SH-SY5Y (cell line): Measurements from ENCODE around the gene SERPINE3.

Experiments used
- GATA2 ChIP-seq: IDR thresholded peaks from 2 replicates; pipeline ENCODE4 v1.6.1; 2011; ENCODE audit warnings: mild to moderate bottlenecking, low read depth, low read length
- GATA3 ChIP-seq: IDR thresholded peaks from 2 replicates; pipeline ENCODE4 v1.6.1; 2011; ENCODE audit warnings: low read depth, mild to moderate bottlenecking, low read length, moderate library complexity

The SERPINE3 gene

DNA sequence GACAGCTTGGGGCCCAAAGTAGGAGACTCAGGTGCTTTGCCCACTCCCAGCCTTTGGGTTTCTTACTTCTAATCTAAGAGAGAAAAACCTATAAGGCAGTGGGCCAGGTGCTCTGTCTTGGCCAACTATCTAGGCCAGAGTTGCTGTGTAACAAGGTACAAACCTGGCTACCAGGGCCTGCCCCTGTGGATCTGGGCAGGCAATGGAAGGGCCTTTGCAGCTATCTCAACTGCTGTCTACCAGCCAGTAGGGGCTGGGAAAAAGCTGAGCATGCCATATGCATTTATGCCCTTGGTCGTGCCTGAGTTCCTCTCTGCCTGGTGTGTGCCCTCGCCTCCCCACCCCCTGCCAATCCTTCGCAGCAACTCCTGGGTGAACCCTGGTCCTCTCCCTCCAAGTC lies 16.7 kb upstream of the SERPINE3 start:
- no peak for TF ChIP-seq GATA3
- TF ChIP-seq GATA2, result no peak

DNA sequence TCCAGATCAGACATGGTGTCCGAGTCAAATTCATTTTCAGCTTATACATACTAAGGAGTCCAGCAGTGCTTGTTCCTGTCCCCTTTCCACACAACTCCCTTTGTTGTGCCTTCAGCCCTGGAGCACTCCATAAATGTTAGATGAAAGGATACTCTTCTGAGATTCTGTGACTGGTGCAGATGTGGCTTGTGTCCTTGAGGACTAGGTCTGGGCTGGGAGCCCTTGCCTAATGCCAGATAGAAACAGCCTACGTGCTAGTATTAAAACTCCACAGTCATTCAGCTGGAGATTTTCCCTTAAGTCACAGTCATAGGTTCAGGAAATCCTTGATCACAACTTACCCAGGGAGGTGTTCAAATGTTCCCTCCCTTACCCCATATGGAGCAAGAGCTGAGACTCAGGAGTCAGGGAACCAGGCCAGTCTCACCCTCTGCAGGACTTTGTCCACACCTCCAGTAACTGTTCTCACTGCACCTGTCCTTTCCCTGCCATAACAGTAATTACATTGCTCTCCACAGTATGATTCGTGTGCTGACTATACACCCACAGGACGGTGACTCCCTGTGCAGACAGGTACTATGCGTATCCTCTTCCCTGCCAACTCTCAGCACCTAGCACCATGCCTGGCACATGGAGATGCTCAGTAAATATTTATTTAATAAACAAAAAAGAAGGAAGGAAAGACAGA lies 15.5 kb upstream of the SERPINE3 start:
- TF ChIP-seq GATA2, result no peak
- no peak for TF ChIP-seq GATA3

DNA sequence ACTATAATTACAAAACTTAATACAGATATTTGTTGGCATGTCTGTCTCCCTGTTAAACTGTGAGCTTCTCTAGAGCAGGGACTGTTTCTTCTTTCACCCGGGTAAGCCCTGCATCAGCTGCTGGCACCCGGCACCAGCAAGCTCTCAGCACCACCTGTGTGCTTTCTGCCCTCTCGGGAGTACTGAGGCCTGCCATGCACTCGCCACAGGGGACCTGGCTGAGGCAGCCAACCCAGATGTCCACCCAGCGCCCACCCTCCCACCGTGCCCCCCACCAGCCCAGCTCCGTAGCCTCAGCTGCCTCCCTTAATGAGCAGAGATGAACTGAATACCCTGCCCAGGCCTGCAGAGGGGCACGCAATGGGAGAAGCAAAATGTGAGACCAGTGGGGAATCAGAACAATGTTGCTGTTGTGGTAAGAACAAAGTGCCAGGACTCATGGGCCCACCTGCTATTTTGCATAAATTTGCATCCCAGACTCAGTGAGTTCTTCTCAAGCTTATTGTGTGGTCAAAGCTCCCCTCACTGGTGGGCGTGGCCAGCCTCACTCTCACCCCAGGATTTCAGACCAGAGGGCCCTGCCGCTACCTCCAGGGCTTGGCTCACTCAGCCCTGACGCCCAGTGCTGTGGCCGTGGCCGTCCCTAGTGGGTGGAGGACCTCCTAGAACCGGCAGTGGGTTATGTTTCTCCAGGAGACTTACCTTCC lies 14.6 kb upstream of the SERPINE3 start:
- TF ChIP-seq GATA3 (no peak), GATA2 (no peak)

DNA sequence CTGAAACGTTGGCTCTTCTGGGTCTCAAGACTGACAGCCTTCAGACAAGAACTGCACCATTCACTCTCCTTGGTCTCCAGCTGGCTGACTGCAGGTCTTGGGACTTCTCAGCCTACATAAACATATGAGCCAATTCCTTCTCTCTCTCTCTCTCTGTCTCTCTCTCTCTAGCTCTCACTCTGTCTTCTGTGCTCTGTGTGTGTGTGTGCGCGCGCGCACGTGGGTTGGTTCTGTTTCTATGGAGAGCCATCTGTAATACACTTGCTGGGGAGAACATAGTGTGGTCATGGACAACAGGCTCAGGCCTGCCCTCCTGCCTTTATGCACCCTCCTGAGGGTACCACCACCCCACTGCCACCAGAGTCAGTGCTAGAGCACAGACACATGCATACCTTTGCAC lies 13.7 kb upstream of the SERPINE3 start:
- TF ChIP-seq GATA2, result no peak
- TF ChIP-seq GATA3, result no peak

DNA sequence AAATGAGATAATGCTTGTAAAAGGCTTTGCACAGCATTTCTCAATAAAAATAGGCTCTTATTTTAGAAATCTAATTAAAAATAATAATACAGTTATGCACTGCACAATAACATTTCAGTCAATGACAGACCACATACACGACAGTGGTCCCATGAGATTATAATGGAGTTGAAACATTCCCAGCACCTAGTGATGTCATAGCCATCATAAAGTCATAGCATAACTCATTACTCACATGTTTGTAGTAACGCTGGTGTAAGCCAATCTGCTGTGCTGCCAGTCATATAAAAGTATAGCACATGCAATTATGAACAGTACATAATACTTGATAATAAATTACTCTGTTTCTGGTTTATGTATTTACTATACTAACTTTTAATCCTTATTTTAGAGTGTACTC lies 12.7 kb upstream of the SERPINE3 start:
- no peak for TF ChIP-seq GATA3
- no peak for TF ChIP-seq GATA2

DNA sequence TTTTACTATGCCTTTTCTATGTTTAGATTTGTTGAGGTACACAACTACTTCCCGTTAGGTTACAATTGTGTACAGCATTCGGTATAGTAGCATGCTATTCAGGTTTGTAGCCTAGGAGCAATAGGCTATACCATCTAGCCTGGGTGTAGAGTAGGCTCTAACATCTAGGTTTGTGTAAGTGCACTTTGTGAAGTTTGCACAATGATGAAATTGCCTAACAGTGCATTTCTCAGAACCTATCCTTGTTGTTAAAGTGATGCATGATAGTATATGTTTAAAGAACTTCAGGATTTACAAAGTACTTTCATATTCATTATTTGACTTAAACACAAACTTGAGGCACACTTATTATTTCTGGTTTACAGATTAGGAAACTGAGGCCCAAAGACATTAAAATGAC lies 11.5 kb upstream of the SERPINE3 start:
- no peak for TF ChIP-seq GATA3
- no peak for TF ChIP-seq GATA2

DNA sequence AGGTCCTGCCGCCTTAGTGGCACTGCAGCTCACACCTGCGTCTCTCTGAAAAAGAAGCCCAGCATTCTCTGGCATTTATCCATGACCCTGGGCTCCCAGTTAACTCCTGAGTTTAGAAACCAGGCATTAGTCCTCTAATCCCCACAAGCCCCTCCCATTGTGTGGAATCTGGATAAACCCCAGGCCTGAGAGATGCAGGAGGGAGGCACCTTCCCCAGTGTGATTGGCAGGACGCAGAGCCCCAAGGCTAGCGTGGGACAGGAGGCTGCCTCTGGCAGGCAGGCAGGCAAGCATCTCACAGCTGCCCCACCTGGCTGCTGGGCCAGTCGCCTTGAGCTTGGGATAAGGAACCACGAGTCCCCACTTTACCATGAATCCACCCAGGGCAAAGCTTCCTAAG lies 11.0 kb upstream of the SERPINE3 start:
- TF ChIP-seq GATA3 (no peak), GATA2 (no peak)

DNA sequence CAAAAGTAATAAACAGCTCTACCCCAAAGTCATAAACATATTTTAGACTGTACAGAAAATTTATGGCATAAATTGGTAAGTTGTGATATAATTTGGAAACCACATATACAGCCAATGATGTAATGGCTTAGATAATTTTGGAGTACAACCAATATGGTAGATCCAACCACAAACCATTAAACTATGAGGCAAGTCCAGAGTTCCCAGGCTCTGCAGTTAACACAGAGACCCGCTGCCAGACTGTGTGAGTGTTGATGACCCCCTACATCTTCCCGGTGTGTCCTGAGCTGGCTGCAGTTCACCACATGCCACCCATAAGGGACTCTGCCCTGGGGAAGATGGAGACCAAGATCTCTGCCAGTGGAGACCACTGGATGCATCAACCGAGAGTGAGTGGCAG lies 9.9 kb upstream of the SERPINE3 start:
- no peak for TF ChIP-seq GATA3
- TF ChIP-seq GATA2, result no peak

DNA sequence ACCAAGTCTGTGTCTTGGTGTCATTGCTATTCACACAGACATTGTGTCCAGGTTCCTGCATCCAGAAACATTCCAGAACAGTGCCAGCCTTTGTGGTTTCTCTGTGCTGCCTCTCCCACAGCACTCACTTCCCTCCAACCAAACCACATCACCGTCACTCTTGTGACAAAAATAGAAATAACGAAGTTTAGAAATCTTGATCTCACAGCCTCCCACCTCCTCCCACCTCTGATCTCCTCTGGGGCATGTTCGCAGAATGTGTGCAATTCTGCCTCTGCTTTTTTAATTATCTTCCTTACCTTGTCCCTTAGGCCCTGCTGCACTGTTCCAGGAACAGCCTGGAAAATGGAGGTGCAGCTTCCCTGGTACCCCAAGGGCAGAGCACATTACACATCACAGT lies 8.7 kb upstream of the SERPINE3 start:
- TF ChIP-seq GATA2 (no peak), GATA3 (no peak)

DNA sequence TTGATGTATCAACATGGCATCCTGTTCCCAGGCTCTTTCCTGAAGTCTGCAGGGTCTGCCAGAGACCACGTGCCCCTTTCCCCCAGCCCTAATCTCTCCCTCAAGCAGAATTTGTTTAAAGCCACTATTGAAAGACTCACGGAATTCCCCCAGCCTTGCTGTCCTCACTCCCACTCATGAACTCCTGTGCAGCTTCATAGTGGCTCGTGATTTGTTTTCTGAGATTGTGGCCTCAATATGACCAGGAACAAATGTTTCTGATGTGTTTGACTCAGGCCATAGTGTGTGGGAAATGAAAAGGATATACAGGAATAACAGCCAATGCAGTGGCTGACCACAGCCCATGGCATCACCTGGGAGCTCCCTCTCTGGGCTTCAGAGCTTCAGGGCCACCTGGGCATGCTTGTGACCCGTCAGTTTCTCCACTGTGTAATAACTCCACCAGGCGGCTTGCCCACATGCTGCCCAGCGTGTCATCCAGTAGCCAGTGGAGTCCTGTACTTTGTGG lies 8.1 kb upstream of the SERPINE3 start:
- TF ChIP-seq GATA2, result no peak
- TF ChIP-seq GATA3, result no peak

DNA sequence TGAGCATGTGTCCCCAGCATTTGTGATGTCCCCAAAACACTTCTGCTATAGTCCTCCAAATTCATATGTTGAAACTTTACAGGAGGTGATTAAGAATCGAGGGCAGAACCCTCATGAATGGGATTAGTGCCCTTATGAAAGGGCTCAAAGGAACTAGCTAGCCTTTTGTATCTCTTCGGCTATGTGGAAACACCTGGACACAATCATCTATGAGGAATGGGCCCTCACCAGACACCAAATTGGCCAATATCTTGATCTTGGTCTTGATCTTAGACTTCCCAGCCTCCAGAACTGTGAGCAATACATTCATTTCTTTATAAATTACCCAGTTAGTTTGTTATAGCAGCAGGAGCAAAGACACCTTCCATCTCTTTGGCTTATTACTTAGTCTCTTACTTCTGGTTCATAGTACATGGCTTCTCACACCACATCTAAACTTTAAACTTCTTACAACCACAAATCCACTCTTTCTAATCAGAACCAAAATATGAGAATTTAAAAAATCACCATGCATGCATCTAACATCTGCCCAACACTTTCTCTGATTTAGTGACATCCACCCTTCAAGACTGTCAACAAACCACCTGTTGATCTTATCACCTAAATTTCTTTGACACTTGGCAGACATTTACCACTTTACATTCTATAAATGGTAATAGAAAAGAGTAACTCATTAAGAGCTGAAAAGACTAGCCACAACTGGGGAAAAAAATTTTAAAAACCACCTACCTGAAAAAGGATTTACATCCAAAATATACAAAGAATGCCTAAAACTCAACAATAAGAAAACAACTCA lies 6.7 kb upstream of the SERPINE3 start:
- TF ChIP-seq GATA3 (no peak), GATA2 (no peak)

DNA sequence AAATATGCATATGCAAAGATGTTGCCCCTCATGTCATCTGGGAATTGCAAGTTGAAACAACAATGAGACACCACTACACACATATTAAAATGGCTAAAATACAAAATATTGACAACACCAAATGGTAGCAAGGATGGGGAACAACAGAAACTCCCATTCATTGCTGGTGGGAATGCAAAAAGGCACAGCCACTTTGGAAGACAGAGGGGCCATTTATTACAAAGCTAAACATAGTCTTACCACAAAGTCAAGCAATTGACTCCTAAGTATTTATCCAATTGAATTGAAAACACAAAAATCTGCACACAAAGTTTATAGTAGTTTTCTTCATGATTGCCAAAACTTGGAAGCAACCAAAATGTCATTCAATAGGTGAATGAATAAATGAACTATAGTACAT lies 6.1 kb upstream of the SERPINE3 start:
- TF ChIP-seq GATA2 (no peak), GATA3 (no peak)

DNA sequence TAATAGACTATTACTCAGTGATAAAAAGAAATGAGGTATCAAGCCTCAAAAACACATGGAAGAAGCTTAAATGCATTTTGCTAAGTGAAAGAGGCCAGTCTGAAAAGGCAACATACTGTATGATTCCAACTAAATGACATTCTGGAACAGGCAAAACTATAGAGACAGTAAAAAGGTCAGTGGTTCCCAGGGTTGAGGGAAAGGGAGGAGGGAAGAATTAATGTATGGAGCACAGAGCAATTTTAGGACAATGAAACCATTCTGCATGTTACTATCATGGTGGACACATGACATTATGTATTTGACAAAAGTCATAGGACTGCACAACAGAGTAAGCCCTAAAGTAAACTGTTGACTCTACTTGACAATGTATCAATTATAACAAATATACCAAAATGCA lies 5.7 kb upstream of the SERPINE3 start:
- no peak for TF ChIP-seq GATA2
- TF ChIP-seq GATA3, result no peak

DNA sequence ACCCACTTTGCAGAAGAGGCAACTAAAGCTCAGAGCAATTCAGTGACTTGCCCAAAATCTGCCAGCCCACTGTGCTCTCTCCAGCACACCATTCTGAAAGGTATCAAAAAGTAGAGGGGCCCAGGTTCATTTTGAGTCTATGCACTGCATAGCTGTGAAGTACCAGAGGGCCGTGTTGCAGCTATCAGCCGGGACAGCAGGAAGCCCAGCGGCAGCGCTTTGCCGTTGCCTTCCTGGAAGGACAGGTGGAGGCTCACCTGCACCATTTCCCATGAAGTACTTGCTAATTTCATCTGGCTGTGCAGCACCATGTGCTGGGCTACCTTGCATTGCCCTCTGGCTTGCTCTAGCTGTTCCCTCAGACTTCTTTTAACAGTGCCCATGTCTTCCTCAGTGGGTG lies 2.7 kb upstream of the SERPINE3 start:
- TF ChIP-seq GATA2 (no peak), GATA3 (no peak)

DNA sequence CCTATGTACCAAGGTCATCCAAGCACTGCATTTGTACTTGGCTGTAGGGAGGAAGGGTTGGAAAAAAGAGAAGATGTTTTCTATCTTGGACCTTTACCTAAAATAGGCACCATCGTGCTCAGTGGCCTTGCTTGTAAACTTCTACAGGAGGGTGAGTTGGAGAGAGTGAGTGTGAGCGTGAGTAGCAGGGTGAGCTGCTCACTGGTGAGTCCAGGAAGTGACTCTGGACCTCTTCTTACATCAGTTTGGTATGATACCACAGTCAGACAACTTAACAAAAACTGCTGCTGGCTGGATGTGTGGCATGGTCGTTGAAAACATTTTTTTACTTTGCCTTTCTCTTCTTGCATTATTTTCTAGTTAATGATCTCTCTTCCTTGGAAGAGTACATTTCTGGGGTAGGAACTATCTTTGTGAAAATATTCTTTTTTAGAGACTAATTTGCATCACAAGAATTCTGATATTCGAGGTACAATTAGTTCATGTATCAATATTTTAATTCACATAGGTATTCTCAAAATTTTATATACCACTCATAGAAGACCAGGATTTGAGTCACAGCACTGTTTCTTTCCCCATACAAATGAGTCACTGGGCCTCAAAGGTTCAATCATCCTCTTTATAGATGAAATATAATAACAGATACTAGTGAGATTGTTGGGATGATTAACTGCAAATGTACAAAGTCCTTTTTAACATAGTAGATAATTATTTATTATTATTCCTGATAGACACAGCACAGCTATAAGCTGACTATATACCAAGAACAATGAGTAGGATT lies 651 bp downstream of the SERPINE3 start:
- TF ChIP-seq GATA2 (no peak), GATA3 (no peak)
